ENCODE data around the gene YWHAE.

GRCh38 chr17:1302761-1303160 is 97.3 kb downstream of the YWHAE start:
- TF ChIP-seq CTCF (IDR thresholded peaks at IDR 0.05) = no peak
- TF ChIP-seq ZFX (IDR thresholded peaks at IDR 0.05; ENCODE audit: borderline replicate concordance) = no peak
